GM23248 (cell line): Measurements from ENCODE around the gene FAM114A2. TPM values are rescaled to one million over a fixed set of nuclear protein-coding genes. Genes with fewer than 3 reads are reported as not detected.

Experiments
- DNase-seq: peaks from one replicate; pipeline ENCODE4 v3.0.0-alpha.2; 2015
- H2AFZ ChIP-seq: fragments of 200-600 bp; sonication (generic); 2 replicates; pipeline ENCODE4 v1.6.1; 2016; ENCODE audit warnings: antibody characterized with exemption
- H3F3A ChIP-seq: fragments of 200-600 bp; sonication (generic); 2 replicates; pipeline ENCODE4 v1.6.1; 2016; ENCODE audit warnings: mild to moderate bottlenecking, antibody characterized with exemption, mixed run types; ENCODE audit not compliant: insufficient read depth
- H3K27ac ChIP-seq: fragments of 200-600 bp; sonication (generic); 2 replicates; pipeline ENCODE4 v1.5.1; 2016; ENCODE audit warnings: mild to moderate bottlenecking
- H3K27me3 ChIP-seq: fragments of 200-600 bp; sonication (generic); replicated peaks from 2 replicates; pipeline ENCODE4 v1.6.1; 2016; ENCODE audit warnings: mild to moderate bottlenecking; ENCODE audit not compliant: insufficient read depth
- H3K36me3 ChIP-seq: fragments of 200-600 bp; sonication (generic); 2 replicates; pipeline ENCODE4 v1.6.1; 2016; ENCODE audit warnings: low read depth, mild to moderate bottlenecking
- H3K4me1 ChIP-seq: fragments of 200-600 bp; sonication (generic); 2 replicates; pipeline ENCODE4 v1.6.1; 2016; ENCODE audit warnings: mild to moderate bottlenecking; ENCODE audit not compliant: insufficient read depth
- H3K4me2 ChIP-seq: fragments of 200-600 bp; sonication (generic); one replicate; pipeline ENCODE4 v1.6.1; 2016; ENCODE audit warnings: mild to moderate bottlenecking; ENCODE audit not compliant: unreplicated experiment
- H3K4me3 ChIP-seq: fragments of 200-600 bp; sonication (generic); 2 replicates; pipeline ENCODE4 v1.5.1; 2016; ENCODE audit warnings: mild to moderate bottlenecking
- H3K79me2 ChIP-seq: fragments of 200-600 bp; sonication (generic); 2 replicates; pipeline ENCODE4 v1.6.1; 2016; ENCODE audit warnings: mild to moderate bottlenecking; ENCODE audit not compliant: insufficient read depth
- H3K9ac ChIP-seq: fragments of 200-600 bp; sonication (generic); 2 replicates; pipeline ENCODE4 v1.6.1; 2016; ENCODE audit warnings: mild to moderate bottlenecking
- H3K9me2 ChIP-seq: fragments of 200-600 bp; sonication (generic); 2 replicates; pipeline ENCODE4 v1.6.1; 2016; ENCODE audit warnings: mixed run types, mild to moderate bottlenecking, moderate library complexity; ENCODE audit not compliant: insufficient read depth
- H3K9me3 ChIP-seq: fragments of 200-600 bp; sonication (generic); one replicate; pipeline ENCODE4 v1.6.1; 2017; ENCODE audit warnings: low read depth
- H4K20me1 ChIP-seq: fragments of 200-600 bp; sonication (generic); 2 replicates; pipeline ENCODE4 v1.6.0; 2016; ENCODE audit not compliant: insufficient read depth
- EZH2 ChIP-seq: fragments of 200-600 bp; sonication (generic); IDR thresholded peaks from 2 replicates; pipeline ENCODE4 v1.6.1; 2018; ENCODE audit warnings: antibody characterized with exemption, mild to moderate bottlenecking; ENCODE audit not compliant: insufficient read depth, poor library complexity, severe bottlenecking
- EZH2phosphoT487 ChIP-seq: fragments of 200-600 bp; sonication (generic); IDR thresholded peaks from 2 replicates; pipeline ENCODE4 v1.6.1; 2018; ENCODE audit warnings: antibody characterized with exemption, moderate library complexity, mild to moderate bottlenecking, low read depth; ENCODE audit not compliant: insufficient read depth
- WGBS, 2 experiments: methylation state at CpG; one replicate each; pipeline ENCODE4 v1.1.6; 2015 to 2017; ENCODE audit warnings: low lambda C conversion rate in 2 of 2, low coverage in 1 of 2; ENCODE audit errors: missing lambda C conversion rate in 2 of 2; 5-methylcytosine and 5-hydroxymethylcytosine counted together
- in situ Hi-C: fragments of 300-500 bp; cut with MboI; formaldehyde crosslinking; loops from 2 replicates; pipeline ENCODE4 v1.15.0; 2020
- polyA plus RNA-seq: library from polyadenylated mRNA; unstranded; fragments of >200 nt; fragmentation: Nextera tagmentation; extraction: Ambion mirVana; gene quantifications from 2 replicates; pipeline ENCODE4 v1.2.1, GENCODE V29; 2016
- total RNA-seq: library from RNA; depleted of rRNA; stranded (reverse); fragments of >200 nt; shearing (Covaris generic); gene quantifications from 2 replicates; pipeline ENCODE4 v1.2.3, GENCODE V29; 2014; rRNA removed

Gene FAM114A2
- total RNA-seq (20.2 and 24.8 TPM in 2 replicates), polyA plus RNA-seq (25.3 and 27.0 TPM in 2 replicates)

GRCh38 chr5:154038707-154039457 is at the start of gene FAM114A2, which contains the start of gene MFAP3:
TSS of gene FAM114A2 (minus strand) at chr5:154038910. CDS start at chr5:154034953, 3,957 bp downstream.
TSS of gene MFAP3 (plus strand) at chr5:154038967. CDS start at chr5:154049723, 10,756 bp downstream.
- H3K36me3 ChIP-seq = no peaks in the 10 kb centered on the region
- in situ Hi-C loops = no loop called here

GRCh38 chr5:154087260-154087659 is 48.5 kb upstream of the FAM114A2 start:
- no peaks in the 10 kb centered on the region for H3K9me3 ChIP-seq
- no peak for TF ChIP-seq EZH2
- no peak for TF ChIP-seq EZH2phosphoT487
- no peak overlapping the region for H3K27ac ChIP-seq
- WGBS, 2 experiments = 3 to 5% methylated on average over 2 of the region's 2 CpGs
- no peaks in the 10 kb centered on the region for H3K36me3 ChIP-seq
- 0 out of 2 replicates have a peak, but pooled peaks cover 8% of the 10 kb centered on the region for H3F3A ChIP-seq
- peaks cover 21% of the 10 kb centered on the region for H3K4me1 ChIP-seq
- no peaks in the 10 kb centered on the region for H3K79me2 ChIP-seq
- H3K9ac ChIP-seq = no peak overlapping the region
- no peak overlapping the region for H2AFZ ChIP-seq
- H3K27me3 ChIP-seq = no peaks in the 10 kb centered on the region
- in situ Hi-C loops = no loop called here
- H3K4me3 ChIP-seq = no peak overlapping the region
- no peaks in the 10 kb centered on the region for H3K9me2 ChIP-seq
- peak overlapping the region; percentile 22 for H3K4me2 ChIP-seq
- DNase-seq = peak; percentile 63
- no peaks in the 10 kb centered on the region for H4K20me1 ChIP-seq

More at GRCh38 chr5:154038707-154039457, at the start of gene FAM114A2, which contains the start of gene MFAP3:
- TF ChIP-seq EZH2 (no peak), EZH2phosphoT487 (no peak)
- peak within 1 kb of the TSS; percentile 97 for H3K4me3 ChIP-seq
- H2AFZ ChIP-seq = peak within 1 kb of the TSS; percentile 98
- peaks cover 22% of the 10 kb centered on the region for H3F3A ChIP-seq
- H3K4me2 ChIP-seq = peak within 1 kb of the TSS; percentile 94
- no peaks in the 10 kb centered on the region for H3K27me3 ChIP-seq
- H3K9me3 ChIP-seq = no peaks in the 10 kb centered on the region
- 1 to 2% methylated on average over 51 of the region's 51 CpGs for WGBS, 2 experiments
- no peaks in the 10 kb centered on the region for H3K9me2 ChIP-seq
- peak within 1 kb of the TSS; percentile 90 for H3K9ac ChIP-seq
- peak; percentile 96 for DNase-seq
- peak within 1 kb of the TSS; percentile 74 for H3K27ac ChIP-seq
- H4K20me1 ChIP-seq = no peaks in the 10 kb centered on the region
- H3K79me2 ChIP-seq = peaks cover 100% of the 10 kb centered on the region
- peaks cover 21% of the 10 kb centered on the region for H3K4me1 ChIP-seq

- Histone ChIP-seq H2AFZ (no peak overlapping the region), H3K27me3 (no peaks in the 10 kb centered on the region), H3K36me3 (no peaks in the 10 kb centered on the region), H3K9me2 (no peaks in the 10 kb centered on the region), H3K4me1 (peaks cover 16% of the 10 kb centered on the region), H3K4me2 (peak overlapping the region; percentile 22), H3K79me2 (no peaks in the 10 kb centered on the region), H4K20me1 (no peaks in the 10 kb centered on the region), H3K9me3 (no peaks in the 10 kb centered on the region), H3K27ac (no peak overlapping the region), H3F3A (0 out of 2 replicates have a peak, but pooled peaks cover 8% of the 10 kb centered on the region), H3K4me3 (no peak overlapping the region), H3K9ac (no peak overlapping the region)
- no peak for TF ChIP-seq EZH2
- no peak for TF ChIP-seq EZH2phosphoT487
- in situ Hi-C loops = no loop called here
- DNase-seq = peak; percentile 59
- WGBS, 2 experiments = 7 to 8% methylated on average over 4 of the region's 4 CpGs
Measured at GRCh38 chr5:154086641-154087040, 47.9 kb upstream of the FAM114A2 start.

DNA sequence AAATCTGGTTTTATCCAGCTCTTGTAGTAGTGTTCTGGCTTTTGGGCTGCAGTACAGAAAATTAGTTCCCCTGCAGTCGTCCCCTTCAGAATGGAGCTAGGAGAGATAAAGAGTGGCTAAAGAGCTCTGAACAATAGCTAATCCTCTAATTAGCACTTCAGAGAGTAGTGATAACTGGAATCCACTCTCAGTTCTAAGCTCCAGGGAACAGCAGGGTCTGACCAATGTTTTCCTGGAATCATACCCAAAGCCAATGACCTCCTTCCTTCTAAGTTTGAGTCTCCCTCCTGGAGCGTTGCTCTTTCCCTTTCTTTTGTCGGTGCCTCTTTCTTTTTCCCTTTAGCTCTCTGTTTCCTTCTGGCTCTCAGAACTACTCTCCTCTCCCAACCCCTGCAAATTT is 47.4 kb upstream of the FAM114A2 start:
- no peak overlapping the region for H3K27ac ChIP-seq
- H4K20me1 ChIP-seq = no peaks in the 10 kb centered on the region
- in situ Hi-C loops = no loop called here
- H3K9me3 ChIP-seq = no peaks in the 10 kb centered on the region
- H3K27me3 ChIP-seq = no peaks in the 10 kb centered on the region
- DNase-seq = no peak
- H2AFZ ChIP-seq = no peak overlapping the region
- H3F3A ChIP-seq = 0 out of 2 replicates have a peak, but pooled peaks cover 8% of the 10 kb centered on the region
- TF ChIP-seq EZH2phosphoT487 = no peak
- 6 to 11% methylated on average over 3 of the region's 3 CpGs for WGBS, 2 experiments
- no peak overlapping the region for H3K9ac ChIP-seq
- H3K4me3 ChIP-seq = no peak overlapping the region
- no peaks in the 10 kb centered on the region for H3K79me2 ChIP-seq
- peaks cover 16% of the 10 kb centered on the region for H3K4me1 ChIP-seq
- H3K9me2 ChIP-seq = no peaks in the 10 kb centered on the region
- no peaks in the 10 kb centered on the region for H3K36me3 ChIP-seq
- no peak overlapping the region for H3K4me2 ChIP-seq
